Nephron (organoid): ENCODE results near the gene DHRS3.
"Not testable (repeated sequence)": the region's sequence is repeated elsewhere in the genome, so short reads cannot be mapped to it uniquely, and the experiment has no call there.

Experiments used
- H3K27ac Mint-ChIP-seq, 3 experiments: 2 replicates each; pipeline ENCODE4 v1.8.0; 2020; ENCODE audit warnings: mixed read lengths in 3 of 3, mild to moderate bottlenecking in 2 of 3, moderate library complexity in 1 of 3
- H3K27me3 Mint-ChIP-seq: 2 replicates; pipeline ENCODE4 v1.8.0; 2021; ENCODE audit warnings: low read depth, mild to moderate bottlenecking, moderate library complexity, mixed read lengths
- H3K36me3 Mint-ChIP-seq: 2 replicates; pipeline ENCODE4 v1.8.0; 2020; ENCODE audit warnings: low read depth, mixed read lengths
- H3K4me1 Mint-ChIP-seq: 2 replicates; pipeline ENCODE4 v1.8.0; 2020; ENCODE audit warnings: mixed read lengths
- H3K4me3 Mint-ChIP-seq, 3 experiments: 2 replicates each; pipeline ENCODE4 v1.8.0; 2020; ENCODE audit warnings: mild to moderate bottlenecking in 3 of 3, mixed read lengths in 3 of 3, moderate library complexity in 2 of 3
- H3K9me3 Mint-ChIP-seq: 2 replicates; pipeline ENCODE4 v1.8.0; 2020; ENCODE audit warnings: mixed read lengths
- CTCF ChIP-seq, 3 experiments: fragments of 200-600 bp; sonication (generic); IDR thresholded peaks; one replicate each; pipeline ENCODE4 v1.5.0; 2021; ENCODE audit warnings: antibody characterized with exemption in 3 of 3; ENCODE audit not compliant: unreplicated experiment in 3 of 3

DHRS3 gene

GRCh38 chr1:12658531-12659453 lies 40.8 kb upstream of the DHRS3 start:
- Mint-ChIP-seq H3K9me3 (no peaks in the 10 kb centered on the region), H3K4me1 (peaks cover 11% of the 10 kb centered on the region), H3K4me3 (no peak overlapping the region), H3K36me3 (no peaks in the 10 kb centered on the region), H3K27ac (peak overlapping the region; percentile 6 to 73 (median 24)), H3K27me3 (peaks cover 6% of the 10 kb centered on the region)
- TF ChIP-seq CTCF (IDR thresholded peaks at IDR 0.05; ENCODE audit: unreplicated experiment in 3 of 3), result peak; percentile 94 to 96 (median 95)

DNA sequence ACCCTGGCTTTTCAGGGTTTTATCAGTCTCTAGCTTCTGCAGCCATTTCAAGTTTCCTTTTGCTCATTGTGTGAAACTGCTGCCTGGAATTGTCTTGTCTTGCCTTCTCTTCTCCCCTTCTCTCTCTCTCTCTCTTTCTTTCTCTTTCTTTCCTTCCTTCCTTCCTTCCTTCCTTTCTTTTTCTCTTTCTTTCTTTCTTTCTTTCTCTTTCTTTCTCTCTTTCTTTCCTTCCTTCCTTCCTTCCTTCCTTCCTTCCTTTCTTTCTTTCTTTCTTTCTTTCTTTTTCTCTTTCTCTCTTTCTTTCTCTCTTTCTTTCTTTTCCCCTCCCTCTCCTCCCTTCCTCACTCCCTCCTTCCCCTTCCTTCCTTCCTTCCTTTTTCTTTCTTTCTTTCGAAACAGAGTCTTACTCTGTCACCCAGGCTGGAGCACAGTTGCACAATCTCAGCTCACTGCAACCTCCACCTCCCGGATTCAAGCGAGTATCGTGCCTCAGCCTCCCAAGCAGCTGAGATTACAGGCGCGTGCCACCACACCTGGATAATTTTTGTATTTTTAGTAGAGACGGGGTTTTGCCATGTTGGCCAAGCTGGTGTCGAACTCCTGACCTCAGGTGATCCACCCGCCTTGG lies 40.0 kb upstream of the DHRS3 start:
- H3K4me3 Mint-ChIP-seq, H3K27ac Mint-ChIP-seq, H3K9me3 Mint-ChIP-seq, H3K27me3 Mint-ChIP-seq, H3K36me3 Mint-ChIP-seq: not testable (repeated sequence)
- peaks cover 11% of the 10 kb centered on the region for H3K4me1 Mint-ChIP-seq

GRCh38 chr1:12657060-12657884 lies 39.3 kb upstream of the DHRS3 start:
- Mint-ChIP-seq H3K27me3 (peaks cover 6% of the 10 kb centered on the region), H3K9me3 (no peaks in the 10 kb centered on the region), H3K4me1 (peaks cover 11% of the 10 kb centered on the region), H3K36me3 (no peaks in the 10 kb centered on the region), H3K27ac (no peak overlapping the region), H3K4me3 (no peak overlapping the region)
- TF ChIP-seq CTCF (IDR thresholded peaks at IDR 0.05; ENCODE audit: unreplicated experiment in 3 of 3), result no peak

- no peaks in the 10 kb centered on the region for H3K9me3 Mint-ChIP-seq
- no peak overlapping the region for H3K4me3 Mint-ChIP-seq
- no peak for TF ChIP-seq CTCF (IDR thresholded peaks at IDR 0.05; ENCODE audit: unreplicated experiment in 3 of 3)
- no peak overlapping the region for H3K27ac Mint-ChIP-seq
- H3K4me1 Mint-ChIP-seq, result peaks cover 7% of the 10 kb centered on the region
- peaks cover 9% of the 10 kb centered on the region for H3K27me3 Mint-ChIP-seq
- no peaks in the 10 kb centered on the region for H3K36me3 Mint-ChIP-seq
Measured at GRCh38 chr1:12656575-12656974, 38.6 kb upstream of the DHRS3 start.

- H3K27ac Mint-ChIP-seq, result no peak overlapping the region
- peaks cover 2% of the 10 kb centered on the region for H3K9me3 Mint-ChIP-seq
- peaks cover 9% of the 10 kb centered on the region for H3K27me3 Mint-ChIP-seq
- H3K4me3 Mint-ChIP-seq, result no peak overlapping the region
- no peak for TF ChIP-seq CTCF (IDR thresholded peaks at IDR 0.05; ENCODE audit: unreplicated experiment in 3 of 3)
- peaks cover 13% of the 10 kb centered on the region for H3K4me1 Mint-ChIP-seq
- H3K36me3 Mint-ChIP-seq, result no peaks in the 10 kb centered on the region
Measured at GRCh38 chr1:12654657-12655056, 36.6 kb upstream of the DHRS3 start.

GRCh38 chr1:12654004-12654567 lies 36.1 kb upstream of the DHRS3 start:
- Mint-ChIP-seq H3K36me3 (no peaks in the 10 kb centered on the region), H3K27ac (peak overlapping the region in 2 of 3 experiments; percentile 31 to 42), H3K27me3 (peaks cover 9% of the 10 kb centered on the region), H3K4me3 (no peak overlapping the region), H3K4me1 (peaks cover 17% of the 10 kb centered on the region), H3K9me3 (peaks cover 2% of the 10 kb centered on the region)
- no peak for TF ChIP-seq CTCF (IDR thresholded peaks at IDR 0.05; ENCODE audit: unreplicated experiment in 3 of 3)
